Activated CD8-positive, alpha-beta memory T cell treated with anti-CD3 and anti-CD28 coated beads for 24 hours (primary cell): ENCODE results near the gene PLAU.
A peak's percentile ranks its signal among the peaks of the same experiment; 100 is the strongest.
"Not testable (repeated sequence)": the region's sequence is repeated elsewhere in the genome, so short reads cannot be mapped to it uniquely, and the experiment has no call there.

Source experiments
- DNase-seq: peaks from one replicate; pipeline ENCODE4 v3.0.0-alpha.2; 2020

Gene PLAU

DNA sequence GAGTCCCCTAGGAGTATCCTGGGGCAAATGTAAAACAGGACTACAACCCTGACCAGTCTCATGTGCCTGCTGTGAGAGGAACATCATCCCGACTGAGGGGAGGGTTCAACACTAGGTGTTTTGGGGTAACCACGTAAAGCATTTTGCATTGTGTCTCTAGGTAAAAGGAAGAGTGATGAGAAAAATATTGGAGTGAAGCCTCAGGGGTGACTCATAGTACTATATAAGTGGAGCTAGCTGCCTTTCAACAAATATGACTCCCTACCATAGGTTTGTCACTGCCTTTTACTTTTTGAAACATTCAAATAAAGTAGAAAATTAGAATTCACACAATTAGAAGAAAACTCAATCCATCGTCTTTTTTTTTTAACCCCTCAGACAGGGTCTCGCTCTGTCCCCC, 34.0 kb upstream of the PLAU start:
- no peak for DNase-seq

GRCh38 chr10:73877533-73878160, 33.3 kb upstream of the PLAU start:
- DNase-seq, result no peak

- no peak for DNase-seq
Measured at GRCh38 chr10:73878365-73878764, 32.6 kb upstream of the PLAU start.

- peak; percentile 95 for DNase-seq
Measured at GRCh38 chr10:73879296-73880173, 31.4 kb upstream of the PLAU start.

- no peak for DNase-seq
Measured at GRCh38 chr10:73881221-73881919, 29.6 kb upstream of the PLAU start.

DNA sequence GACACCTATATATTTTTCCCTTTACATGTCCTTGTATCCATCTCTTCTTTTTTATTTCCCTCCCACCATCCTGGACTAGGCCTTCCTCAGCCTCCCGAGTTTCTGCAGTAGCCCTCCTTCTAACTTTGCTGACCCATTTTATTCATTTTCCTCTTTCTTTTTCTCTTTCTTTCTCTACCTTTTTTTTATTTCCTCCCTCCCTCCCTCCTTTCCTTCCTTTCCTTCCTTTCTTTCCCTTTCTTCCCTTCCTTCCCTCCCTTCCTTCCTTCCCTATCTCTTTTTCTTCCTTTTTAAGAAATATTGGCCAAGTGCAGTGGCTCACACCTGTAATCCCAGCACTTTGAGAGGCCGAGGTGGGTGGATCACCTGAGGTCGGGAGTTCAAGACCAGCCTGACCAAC, 26.9 kb upstream of the PLAU start:
- DNase-seq, result no peak

DNA sequence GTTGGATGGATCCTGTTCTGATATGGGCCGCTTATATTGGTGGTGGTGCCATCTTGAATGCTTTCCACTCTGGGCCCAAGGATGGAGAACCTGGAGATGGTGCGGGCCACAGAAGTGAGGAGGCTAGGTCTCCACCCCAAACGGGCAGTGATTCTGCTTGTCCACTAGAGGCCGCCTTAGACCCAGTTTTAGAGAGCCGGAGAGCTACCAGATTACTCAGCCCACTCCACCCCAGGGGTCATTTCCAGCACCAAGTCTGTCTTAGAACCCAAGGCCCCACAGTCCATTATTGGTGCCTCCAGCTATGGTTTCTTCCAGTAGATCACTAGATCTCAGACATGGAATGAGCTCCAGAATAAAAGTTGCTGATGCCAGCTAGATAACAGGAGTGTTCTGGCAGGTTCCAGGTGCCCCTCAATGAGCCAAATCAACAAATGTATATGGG, 24.8 kb upstream of the PLAU start:
- peak; percentile 86 for DNase-seq

GRCh38 chr10:73886661-73887293, 24.2 kb upstream of the PLAU start:
- DNase-seq, result no peak

DNA sequence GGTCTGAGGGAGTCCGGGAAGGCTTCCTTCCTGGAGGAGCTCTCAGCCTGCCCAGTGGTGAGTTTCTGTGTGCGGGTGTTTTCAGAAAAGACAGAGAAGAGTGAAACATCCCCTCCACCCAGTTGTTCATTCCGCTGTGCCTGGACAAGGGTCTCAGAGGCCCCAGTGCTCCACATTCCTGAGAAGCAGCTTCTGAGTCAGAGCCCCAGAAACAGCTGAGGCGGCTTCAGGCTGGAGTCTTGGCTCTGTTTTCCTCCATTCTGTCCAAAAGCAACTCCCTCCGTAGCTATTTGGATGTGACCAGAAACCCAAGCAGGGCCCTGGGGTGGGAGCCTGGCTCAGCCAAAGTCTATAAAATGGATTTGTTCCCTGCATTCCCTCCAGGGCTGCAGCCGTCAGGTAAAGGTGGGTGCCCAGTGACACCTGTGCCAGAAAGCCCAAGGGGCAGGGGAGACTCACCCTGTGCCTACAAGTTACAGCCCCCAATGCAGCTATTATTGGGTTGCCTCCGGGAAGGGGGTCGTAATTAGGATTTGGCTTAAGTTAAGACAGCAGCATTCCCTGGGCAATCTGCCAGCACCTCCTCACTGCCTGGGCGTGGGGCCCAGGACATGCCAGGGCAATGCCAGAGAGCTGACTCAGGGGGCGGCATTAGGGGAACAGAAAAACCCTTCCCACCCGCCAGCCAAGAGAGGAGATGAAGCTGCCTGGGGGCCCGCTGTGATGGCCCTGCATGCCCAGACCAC, 23.5 kb upstream of the PLAU start:
- DNase-seq, result no peak

DNA sequence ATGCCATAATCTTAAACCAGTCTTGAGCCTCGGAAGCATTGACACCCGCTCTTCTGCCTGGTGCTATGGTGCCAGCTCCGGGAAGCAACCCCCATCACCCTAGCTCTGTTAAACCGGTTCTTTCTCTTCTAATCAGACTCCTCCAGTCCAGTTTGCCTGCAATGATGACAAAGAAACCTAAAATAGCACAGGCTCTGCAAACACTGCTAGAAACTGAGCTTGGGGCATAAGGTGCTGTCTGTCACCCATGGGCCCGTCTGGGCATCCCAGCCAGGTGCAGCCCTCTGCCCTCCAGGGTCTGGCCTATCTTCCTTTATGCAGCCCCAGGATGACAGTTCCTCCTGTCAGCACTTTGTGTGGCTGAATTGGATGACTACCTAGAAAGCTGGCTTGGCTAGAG, 22.4 kb upstream of the PLAU start:
- DNase-seq, result no peak

- DNase-seq, result no peak
Measured at GRCh38 chr10:73889014-73889413, 21.9 kb upstream of the PLAU start.

DNA sequence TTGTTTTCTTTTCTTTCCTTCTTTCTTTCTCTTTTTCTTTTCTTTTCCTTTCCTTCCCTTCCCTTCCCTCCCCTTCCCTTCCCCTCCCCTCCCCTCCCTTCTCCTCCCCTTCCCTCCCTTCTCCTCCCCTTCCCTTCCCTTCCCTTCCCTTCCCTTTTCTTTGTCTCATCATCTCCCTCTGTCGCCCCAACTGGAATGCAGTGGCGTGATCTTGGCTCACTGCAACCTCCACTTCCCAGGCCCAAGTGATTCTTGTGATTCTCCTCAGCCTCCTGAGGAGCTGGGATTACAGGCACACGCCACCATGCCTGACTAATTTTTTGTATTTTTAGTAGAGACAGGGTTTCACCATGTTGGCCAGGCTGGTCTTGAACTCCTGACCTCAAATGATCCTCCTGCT, 21.5 kb upstream of the PLAU start:
- DNase-seq, result not testable (repeated sequence)

GRCh38 chr10:73890261-73890660, 20.7 kb upstream of the PLAU start:
- no peak for DNase-seq

DNA sequence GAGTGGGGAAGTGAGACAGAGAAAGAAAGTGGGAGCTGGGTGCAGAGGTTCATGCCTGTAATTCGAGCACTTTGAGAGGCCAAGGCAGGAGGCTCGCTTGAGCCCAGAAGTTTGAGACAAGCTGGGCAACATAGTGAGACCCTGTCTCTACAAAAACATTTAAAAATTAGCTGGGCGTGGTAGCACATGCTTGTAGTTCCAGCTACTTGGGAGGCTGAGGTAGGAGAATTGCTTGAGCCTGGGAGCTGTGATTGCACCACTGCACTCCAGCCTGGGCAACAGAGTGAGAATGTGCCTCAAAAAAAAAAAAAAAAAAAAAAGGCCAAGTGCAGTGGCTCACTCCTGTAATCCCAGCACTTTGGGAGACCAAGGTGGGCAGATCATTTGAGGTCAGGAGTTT, 20.1 kb upstream of the PLAU start:
- not testable (repeated sequence) for DNase-seq

- no peak for DNase-seq
Measured at GRCh38 chr10:73891540-73891939, 19.4 kb upstream of the PLAU start.

GRCh38 chr10:73892310-73893030, 18.5 kb upstream of the PLAU start:
- no peak for DNase-seq

GRCh38 chr10:73893426-73893825, 17.5 kb upstream of the PLAU start:
- no peak for DNase-seq

GRCh38 chr10:73894245-73894971, 16.5 kb upstream of the PLAU start:
- DNase-seq, result no peak

DNA sequence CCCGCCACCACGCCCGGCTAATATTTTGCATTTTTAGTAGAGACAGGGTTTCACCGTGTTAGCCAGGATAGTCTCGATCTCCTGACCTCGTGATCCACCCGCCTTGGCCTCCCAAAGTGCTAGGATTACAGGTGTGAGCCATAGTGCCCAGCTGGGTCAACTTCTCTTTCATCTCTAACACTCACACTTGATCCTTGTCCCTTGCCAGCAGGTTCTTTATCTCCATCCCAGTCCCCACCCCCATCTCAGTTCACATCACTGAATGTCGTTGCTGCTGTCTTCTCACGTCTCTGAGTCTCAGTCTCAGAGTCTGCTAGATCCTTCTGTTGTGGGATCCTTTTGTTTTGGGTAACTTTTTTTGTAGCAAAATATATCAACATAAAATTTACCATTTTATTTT, 15.6 kb upstream of the PLAU start:
- DNase-seq, result not testable (repeated sequence)

DNA sequence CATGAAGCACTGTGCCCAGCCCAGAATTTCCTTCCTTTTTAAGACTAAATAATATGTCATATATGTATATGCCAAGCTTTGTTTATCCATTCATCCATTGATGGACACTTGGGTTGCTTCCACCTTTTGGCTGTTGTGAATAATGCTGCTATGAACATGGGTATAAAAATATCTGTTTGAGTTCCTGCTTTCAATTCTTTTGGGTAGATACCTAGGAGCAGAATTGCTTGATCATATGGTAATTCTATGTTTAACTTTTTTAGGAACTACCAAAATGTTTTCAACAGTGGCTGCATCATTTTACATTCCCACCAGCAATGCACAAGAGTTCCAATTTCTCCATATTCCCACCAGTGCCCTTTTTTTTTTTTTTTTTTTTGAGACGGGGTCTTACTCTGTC, 13.2 kb upstream of the PLAU start:
- DNase-seq, result no peak

DNA sequence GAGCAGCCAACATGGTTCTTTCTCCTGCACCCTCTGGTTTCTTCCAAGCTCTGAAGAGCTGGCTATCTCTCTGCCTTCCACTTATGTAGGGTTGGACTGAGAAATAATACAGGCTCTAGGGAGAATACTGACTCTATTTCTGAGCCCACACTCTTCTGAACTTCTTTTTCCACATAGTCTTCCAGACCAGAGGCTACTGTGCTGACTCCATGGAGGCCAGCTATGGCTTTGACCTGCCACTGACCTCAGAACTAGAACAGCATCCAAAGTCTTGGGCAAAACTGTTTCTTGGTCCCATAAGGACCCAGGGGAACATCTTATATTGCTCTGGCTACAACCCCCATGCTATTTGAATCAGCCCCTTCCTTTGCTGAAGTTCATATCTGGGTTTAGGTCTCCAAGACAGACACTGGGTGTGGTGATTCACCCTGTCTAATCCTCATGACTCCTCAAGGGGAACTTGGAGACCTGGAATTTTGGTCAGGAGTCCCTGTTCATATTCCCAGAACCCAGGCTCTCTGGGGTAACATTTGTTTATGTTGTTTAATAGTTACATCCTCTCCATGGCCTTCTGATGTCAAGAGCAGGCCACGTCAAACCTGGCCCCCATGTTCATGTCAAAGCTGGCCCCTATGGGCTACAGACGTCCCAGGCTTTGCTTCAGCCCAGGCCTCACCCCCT, 12.1 kb upstream of the PLAU start:
- DNase-seq, result no peak
